ENCODE data around the gene KIF1B. TPM values are rescaled to one million over a fixed set of nuclear protein-coding genes. Genes with fewer than 3 reads are reported as not detected.

The KIF1B gene, protein sequence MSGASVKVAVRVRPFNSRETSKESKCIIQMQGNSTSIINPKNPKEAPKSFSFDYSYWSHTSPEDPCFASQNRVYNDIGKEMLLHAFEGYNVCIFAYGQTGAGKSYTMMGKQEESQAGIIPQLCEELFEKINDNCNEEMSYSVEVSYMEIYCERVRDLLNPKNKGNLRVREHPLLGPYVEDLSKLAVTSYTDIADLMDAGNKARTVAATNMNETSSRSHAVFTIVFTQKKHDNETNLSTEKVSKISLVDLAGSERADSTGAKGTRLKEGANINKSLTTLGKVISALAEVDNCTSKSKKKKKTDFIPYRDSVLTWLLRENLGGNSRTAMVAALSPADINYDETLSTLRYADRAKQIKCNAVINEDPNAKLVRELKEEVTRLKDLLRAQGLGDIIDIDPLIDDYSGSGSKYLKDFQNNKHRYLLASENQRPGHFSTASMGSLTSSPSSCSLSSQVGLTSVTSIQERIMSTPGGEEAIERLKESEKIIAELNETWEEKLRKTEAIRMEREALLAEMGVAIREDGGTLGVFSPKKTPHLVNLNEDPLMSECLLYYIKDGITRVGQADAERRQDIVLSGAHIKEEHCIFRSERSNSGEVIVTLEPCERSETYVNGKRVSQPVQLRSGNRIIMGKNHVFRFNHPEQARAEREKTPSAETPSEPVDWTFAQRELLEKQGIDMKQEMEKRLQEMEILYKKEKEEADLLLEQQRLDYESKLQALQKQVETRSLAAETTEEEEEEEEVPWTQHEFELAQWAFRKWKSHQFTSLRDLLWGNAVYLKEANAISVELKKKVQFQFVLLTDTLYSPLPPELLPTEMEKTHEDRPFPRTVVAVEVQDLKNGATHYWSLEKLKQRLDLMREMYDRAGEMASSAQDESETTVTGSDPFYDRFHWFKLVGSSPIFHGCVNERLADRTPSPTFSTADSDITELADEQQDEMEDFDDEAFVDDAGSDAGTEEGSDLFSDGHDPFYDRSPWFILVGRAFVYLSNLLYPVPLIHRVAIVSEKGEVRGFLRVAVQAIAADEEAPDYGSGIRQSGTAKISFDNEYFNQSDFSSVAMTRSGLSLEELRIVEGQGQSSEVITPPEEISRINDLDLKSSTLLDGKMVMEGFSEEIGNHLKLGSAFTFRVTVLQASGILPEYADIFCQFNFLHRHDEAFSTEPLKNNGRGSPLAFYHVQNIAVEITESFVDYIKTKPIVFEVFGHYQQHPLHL (N-terminal part only)
- total RNA-seq (100 to 1,000 TPM; 221 to 391 (median 338) TPM), polyA plus RNA-seq (100 to 1,000 TPM in 2 of 3 donors, 10 to 100 TPM in 1; 31.8 to 332 (median 105) TPM)
- long read RNA-seq, donor 1, full-length matches to known transcripts: 24 of 220 reads
- long read RNA-seq, donor 1, partial matches to known transcripts: 44 of 220 reads
- long read RNA-seq, donor 1, other reads (novel, unspliced or antisense): 152 of 220 reads
- long read RNA-seq, donor 2, full-length matches to known transcripts: 62 of 477 reads
- long read RNA-seq, donor 2, partial matches to known transcripts: 93 of 477 reads
- long read RNA-seq, donor 2, other reads (novel, unspliced or antisense): 322 of 477 reads

- intact Hi-C loops (cut with DNase I): loop anchor here (2.0 to 5.0 kb wide), 6 partner anchors 42 to 129 kb away; no protein-coding TSS in a partner anchor
Observed at GRCh38 chr1:10209905-10210810, at the start of gene KIF1B. KIF1B (plus strand) TSS chr1:10210570; CDS start chr1:10232329, 21,759 bp downstream.

GRCh38 chr1:10160907-10161490 is 49.4 kb upstream of the KIF1B start:
- TF ChIP-seq, protein P1, sequence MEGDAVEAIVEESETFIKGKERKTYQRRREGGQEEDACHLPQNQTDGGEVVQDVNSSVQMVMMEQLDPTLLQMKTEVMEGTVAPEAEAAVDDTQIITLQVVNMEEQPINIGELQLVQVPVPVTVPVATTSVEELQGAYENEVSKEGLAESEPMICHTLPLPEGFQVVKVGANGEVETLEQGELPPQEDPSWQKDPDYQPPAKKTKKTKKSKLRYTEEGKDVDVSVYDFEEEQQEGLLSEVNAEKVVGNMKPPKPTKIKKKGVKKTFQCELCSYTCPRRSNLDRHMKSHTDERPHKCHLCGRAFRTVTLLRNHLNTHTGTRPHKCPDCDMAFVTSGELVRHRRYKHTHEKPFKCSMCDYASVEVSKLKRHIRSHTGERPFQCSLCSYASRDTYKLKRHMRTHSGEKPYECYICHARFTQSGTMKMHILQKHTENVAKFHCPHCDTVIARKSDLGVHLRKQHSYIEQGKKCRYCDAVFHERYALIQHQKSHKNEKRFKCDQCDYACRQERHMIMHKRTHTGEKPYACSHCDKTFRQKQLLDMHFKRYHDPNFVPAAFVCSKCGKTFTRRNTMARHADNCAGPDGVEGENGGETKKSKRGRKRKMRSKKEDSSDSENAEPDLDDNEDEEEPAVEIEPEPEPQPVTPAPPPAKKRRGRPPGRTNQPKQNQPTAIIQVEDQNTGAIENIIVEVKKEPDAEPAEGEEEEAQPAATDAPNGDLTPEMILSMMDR (IDR thresholded peaks at IDR 0.05): no peak
- H3K9me3 ChIP-seq: no peaks in the 10 kb centered on the region
- ATAC-seq (peak; percentile 30 to 50 (median 42)), DNase-seq (no peak)
- intact Hi-C loops (cut with DNase I): loop anchor here in 1 of 2 donors (5.0 kb wide), 1 partner anchor 46 kb away; no protein-coding TSS in a partner anchor
- peaks cover 6 to 54% of the 10 kb centered on the region in 2 donors for H3K36me3 ChIP-seq (ENCODE audit: insufficient read depth in 1 of 2, low read depth in 1 of 2)
- WGBS, 3 donors: 52 to 66% (median 53%) methylated on average over 12 of the region's 12 CpGs
- no peaks in the 10 kb centered on the region for H3K27me3 ChIP-seq (ENCODE audit: insufficient read depth in 3 of 3, low read length in 2 of 3)
- no peak overlapping the region for H3K4me3 ChIP-seq
- peaks cover 23% of the 10 kb centered on the region for H3K4me1 ChIP-seq
- H3K27ac ChIP-seq: peak overlapping the region; percentile 86

More at GRCh38 chr1:10209905-10210810, at the start of gene KIF1B:
- no peaks in the 10 kb centered on the region for H3K27me3 ChIP-seq (ENCODE audit: insufficient read depth in 3 of 3, low read length in 2 of 3)
- peak; percentile 83 to 93 (median 88) for ATAC-seq
- TF ChIP-seq, protein P1 (IDR thresholded peaks at IDR 0.05): peak; percentile 97
- peak; percentile 99 to 100 for DNase-seq
- peaks cover 23% of the 10 kb centered on the region for H3K4me1 ChIP-seq
- no peaks in the 10 kb centered on the region for H3K9me3 ChIP-seq
- WGBS, 3 donors: 0% methylated on average over 65 to 107 of the region's 107 CpGs
- H3K27ac ChIP-seq: peak within 1 kb of the TSS; percentile 99
- no peaks in the 10 kb centered on the region for H3K36me3 ChIP-seq (ENCODE audit: insufficient read depth in 1 of 2, low read depth in 1 of 2)
- peak within 1 kb of the TSS; percentile 84 for H3K4me3 ChIP-seq

DNA sequence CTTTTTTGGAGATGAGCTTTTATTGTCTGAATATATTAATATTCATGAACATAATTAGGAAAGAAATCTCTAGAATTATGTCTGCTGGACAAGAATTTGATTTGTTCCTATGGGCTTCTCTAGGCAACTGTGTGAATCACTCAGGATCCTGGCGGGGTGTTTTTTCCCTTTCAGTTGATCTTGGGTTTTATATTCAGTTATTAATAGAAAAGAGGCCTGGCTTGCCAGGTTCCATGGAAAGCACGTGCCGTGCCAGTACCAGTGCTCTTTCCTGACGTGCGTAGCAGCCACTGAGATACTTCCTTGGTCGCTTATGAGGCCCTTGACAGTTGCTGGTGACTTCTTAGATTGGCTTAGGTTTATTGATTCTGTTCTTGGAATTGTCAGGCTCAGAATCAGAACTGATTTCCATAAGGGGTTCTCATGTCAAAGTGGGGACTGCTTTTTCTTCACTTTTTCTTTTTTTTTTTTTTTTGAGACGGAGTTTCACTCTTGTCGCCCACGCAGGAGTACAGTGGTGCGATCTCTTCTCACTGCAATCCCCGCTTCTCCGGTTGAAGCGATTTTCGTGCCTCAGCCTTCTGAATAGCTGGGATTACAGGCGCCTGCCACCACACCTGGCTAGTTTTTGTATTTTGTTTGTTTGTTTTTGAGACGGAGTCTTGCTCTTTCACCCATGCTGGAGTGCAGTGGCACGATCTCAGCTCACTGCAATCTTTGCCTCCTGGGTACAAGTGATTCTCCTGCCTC is 48.7 kb upstream of the KIF1B start:
- ATAC-seq: peak; percentile 94 to 96 (median 96)
- TF ChIP-seq, protein P1 (IDR thresholded peaks at IDR 0.05): no peak
- intact Hi-C loops (cut with DNase I): loop anchor here in 1 of 2 donors (5.0 kb wide), 1 partner anchor 46 kb away; no protein-coding TSS in a partner anchor
- H3K9me3 ChIP-seq: no peaks in the 10 kb centered on the region
- no peak overlapping the region for H3K4me3 ChIP-seq
- peak; percentile 43 to 82 for DNase-seq
- H3K4me1 ChIP-seq: peaks cover 23% of the 10 kb centered on the region
- H3K36me3 ChIP-seq (ENCODE audit: insufficient read depth in 1 of 2, low read depth in 1 of 2): peaks cover 6 to 60% of the 10 kb centered on the region in 2 donors
- WGBS, 3 donors: 65 to 72% (median 66%) methylated on average over 17 of the region's 17 CpGs
- H3K27me3 ChIP-seq (ENCODE audit: insufficient read depth in 3 of 3, low read length in 2 of 3): no peaks in the 10 kb centered on the region
- H3K27ac ChIP-seq: peak overlapping the region; percentile 86
